IPS DF 4.7 (cell line): ENCODE results near the gene SOSTDC1.

Experiments
- DNase-seq: peaks from one replicate; pipeline ENCODE4 v3.0.0-alpha.2; 2013; ENCODE audit warnings: low spot score; ENCODE audit errors: extremely low read depth

Gene SOSTDC1

GRCh38 chr7:16419859-16420258 lies 45.7 kb downstream of the SOSTDC1 start:
- DNase-seq = no peak

DNA sequence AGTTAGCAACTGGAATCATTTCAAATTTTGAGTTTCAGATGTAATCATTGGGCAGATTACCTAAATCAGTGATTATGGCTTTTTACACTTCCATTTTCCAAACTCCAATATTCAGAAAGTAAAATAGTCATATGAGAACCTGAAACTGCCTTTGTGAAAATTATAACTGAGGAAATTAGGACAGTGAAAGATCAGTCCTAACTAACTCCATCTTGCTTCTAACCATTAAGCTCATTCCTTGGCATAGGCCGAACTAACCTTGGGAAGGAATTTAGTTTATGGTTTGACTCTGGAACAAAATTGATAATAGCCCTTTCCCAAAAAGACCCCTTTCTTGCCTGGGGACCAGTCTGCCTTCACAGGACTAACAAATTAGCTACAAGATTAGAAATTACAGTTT lies 46.4 kb downstream of the SOSTDC1 start:
- no peak for DNase-seq

GRCh38 chr7:16417906-16418305 lies 47.6 kb downstream of the SOSTDC1 start:
- DNase-seq = no peak

DNA sequence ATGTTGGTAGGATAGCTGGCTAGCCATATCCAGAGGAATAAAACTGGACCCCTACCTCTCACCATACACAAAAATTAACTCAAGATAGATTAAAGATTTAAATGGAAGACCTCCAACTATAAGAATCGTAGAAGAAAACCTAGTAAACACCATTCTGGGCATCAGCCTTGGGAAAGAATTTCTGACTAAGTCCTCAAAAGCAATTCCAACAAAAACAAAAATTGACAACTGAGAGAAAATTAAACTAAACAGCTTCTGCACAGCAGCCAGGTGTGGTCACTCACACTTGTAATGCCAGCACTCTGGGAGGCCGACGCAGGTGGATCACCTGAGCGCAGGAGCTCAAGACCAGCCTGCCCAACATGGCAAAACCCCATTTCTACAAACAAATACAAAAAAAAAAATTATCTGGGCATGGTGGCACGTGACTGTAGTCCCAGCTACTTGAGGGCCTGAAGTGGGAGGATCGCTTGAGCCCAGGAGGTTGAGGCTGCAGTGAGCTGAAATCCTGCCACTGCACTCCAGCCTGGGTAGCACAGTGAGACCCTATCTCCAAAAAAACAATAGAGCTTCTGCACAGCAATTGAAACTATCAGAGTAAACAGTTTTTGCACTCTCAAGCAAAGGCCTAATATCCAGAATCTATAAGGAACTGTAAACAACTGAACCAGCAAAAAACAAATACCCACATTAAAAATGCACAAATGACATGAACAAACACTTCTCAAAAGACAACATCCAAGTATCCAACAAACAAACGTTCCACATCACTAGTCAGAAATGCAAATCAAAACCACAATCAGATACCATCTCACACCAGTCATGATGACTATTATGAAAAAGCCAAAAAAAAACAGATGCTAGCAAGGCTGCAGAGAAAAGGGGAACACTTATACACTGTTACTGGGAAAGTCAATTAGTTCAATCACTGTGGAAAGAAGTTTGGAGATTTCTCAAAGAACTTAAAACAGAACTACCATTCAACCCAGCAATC lies 49.0 kb downstream of the SOSTDC1 start:
- DNase-seq = no peak

DNA sequence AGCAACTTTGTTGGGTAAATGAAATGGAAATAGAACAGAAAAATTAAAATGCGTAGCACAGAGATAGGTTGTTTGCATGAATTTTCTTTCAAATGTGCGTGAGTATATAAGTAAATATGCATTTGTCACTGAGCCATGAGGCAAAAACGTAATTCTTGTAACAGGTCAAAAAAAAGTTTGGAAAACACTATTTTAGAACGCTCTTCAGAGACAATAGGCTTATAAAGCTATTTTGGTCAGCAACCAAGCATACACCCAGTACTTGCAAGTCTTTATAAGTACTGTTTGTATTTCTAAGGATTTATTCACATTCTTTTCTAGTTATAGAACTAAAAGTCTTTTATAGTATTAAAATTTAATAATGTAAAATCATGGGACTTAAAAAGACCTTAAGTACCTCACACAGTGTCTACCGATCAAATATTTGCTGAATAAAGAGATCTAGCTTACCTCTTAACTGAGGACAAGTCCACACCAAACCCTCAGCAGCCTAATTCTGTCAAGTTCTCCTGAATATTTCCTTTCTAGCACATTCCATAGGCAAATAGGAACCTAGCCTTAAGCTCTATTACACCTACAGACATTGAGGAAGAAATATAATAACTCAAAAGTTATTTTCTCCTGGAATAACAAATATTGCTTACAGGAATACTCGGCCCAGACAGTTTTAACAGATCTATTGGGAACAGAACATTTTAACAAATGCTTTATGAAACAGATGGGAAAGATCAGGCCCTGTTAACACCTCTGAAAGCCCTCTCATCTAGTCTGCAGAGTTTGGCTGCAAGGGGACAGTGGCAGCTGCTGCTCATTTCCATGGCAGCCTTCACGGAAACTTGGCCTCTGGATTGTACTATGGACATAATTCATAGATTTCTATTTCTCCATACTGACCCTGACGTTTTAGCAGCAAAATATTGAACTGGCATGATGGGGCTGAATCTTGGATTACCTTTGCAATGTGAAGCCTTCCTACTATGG lies 53.0 kb downstream of the SOSTDC1 start:
- DNase-seq = no peak
